Upper lobe of left lung (tissue), 4 donors: Measurements from ENCODE around the gene TMEM165.

Source experiments
- CTCF ChIP-seq, 6 experiments: fragments of 450-650 bp in 4 of 6; fragments of 200-600 bp in 2 of 6; sonication (generic) in 2 of 6; IDR thresholded peaks; one replicate each; pipeline ENCODE4 v1.5.1; 2016 to 2019; ENCODE audit warnings: antibody characterized with exemption in 6 of 6
- POLR2A ChIP-seq, 4 donors: fragments of 450-650 bp; IDR thresholded peaks; one replicate each; pipeline ENCODE4 v1.5.1; 2016 to 2017; ENCODE audit warnings: antibody characterized with exemption in 4 of 4, mild to moderate bottlenecking in 2 of 4
- POLR2AphosphoS5 ChIP-seq, 2 donors: sonication (generic); formaldehyde crosslinking; IDR thresholded peaks; one replicate each; pipeline ENCODE4 v1.5.1; 2017; ENCODE audit warnings: antibody characterized with exemption in 2 of 2

GRCh38 chr4:55437356-55437796, 41.6 kb downstream of the TMEM165 start:
- TF ChIP-seq CTCF (IDR thresholded peaks at IDR 0.05) = no peak
- no peak for TF ChIP-seq POLR2A (IDR thresholded peaks at IDR 0.05)
- no peak for TF ChIP-seq POLR2AphosphoS5 (IDR thresholded peaks at IDR 0.05)
